ENCODE results near the gene ARHGEF19. TPM values are rescaled to one million over a fixed set of nuclear protein-coding genes. Genes with fewer than 3 reads are reported as not detected.

Gene ARHGEF19
- total and polyA plus RNA-seq, 2 experiments from 2014 or later = 21.0 to 24.8 TPM

DNA sequence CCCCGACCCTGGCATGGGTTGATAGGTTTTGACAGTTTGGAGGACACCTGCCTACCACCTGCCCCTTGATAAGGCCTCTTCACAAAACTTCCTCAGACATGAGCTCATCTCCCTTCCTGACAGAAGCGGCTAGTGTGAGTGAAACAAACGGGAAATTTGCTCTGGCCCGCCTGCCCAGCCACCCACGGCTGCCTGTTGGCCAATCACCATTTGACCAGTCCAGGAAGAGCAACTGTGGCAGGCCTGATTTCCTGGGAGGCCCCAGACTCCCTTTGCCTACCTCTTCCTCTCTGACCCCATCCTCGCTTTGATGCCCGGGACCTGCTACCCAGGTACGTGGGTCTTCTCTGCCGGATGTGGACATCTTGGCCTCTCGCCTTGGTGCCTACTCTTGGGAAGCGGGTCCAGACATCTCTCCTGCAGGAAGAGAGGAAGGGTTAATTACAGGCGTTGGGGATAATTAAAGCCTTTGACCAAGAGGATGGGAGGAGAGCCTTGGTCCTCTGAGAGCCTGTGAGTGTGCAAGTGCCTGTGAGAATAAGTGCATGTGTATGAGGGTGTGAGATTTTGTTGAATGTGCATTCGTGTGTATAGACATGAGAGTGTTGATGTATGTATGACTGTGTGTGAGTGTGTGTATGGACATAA lies 55.5 kb downstream of the ARHGEF19 start:
- Histone ChIP-seq H3K27me3 (no peaks in the 10 kb centered on the region), H3K4me2 (peak overlapping the region; percentile 97), H3K27ac (peak overlapping the region; percentile 95), H4K20me1 (ENCODE audit: insufficient read depth, poor library complexity, severe bottlenecking) (no peaks in the 10 kb centered on the region), H3K4me3 (no peak overlapping the region), H3K9me3 (ENCODE audit: low read depth) (no peaks in the 10 kb centered on the region), H3K4me1 (ENCODE audit: insufficient read depth) (peaks cover 37% of the 10 kb centered on the region), H3K36me3 (replicated peaks; ENCODE audit: insufficient read depth, low read depth) (no peaks in the 10 kb centered on the region), H3K79me2 (peaks cover 30% of the 10 kb centered on the region), H3K9me2 (replicated peaks; ENCODE audit: insufficient read depth) (no peaks in the 10 kb centered on the region), H2AFZ (no peak overlapping the region)
- TF ChIP-seq, protein P1, sequence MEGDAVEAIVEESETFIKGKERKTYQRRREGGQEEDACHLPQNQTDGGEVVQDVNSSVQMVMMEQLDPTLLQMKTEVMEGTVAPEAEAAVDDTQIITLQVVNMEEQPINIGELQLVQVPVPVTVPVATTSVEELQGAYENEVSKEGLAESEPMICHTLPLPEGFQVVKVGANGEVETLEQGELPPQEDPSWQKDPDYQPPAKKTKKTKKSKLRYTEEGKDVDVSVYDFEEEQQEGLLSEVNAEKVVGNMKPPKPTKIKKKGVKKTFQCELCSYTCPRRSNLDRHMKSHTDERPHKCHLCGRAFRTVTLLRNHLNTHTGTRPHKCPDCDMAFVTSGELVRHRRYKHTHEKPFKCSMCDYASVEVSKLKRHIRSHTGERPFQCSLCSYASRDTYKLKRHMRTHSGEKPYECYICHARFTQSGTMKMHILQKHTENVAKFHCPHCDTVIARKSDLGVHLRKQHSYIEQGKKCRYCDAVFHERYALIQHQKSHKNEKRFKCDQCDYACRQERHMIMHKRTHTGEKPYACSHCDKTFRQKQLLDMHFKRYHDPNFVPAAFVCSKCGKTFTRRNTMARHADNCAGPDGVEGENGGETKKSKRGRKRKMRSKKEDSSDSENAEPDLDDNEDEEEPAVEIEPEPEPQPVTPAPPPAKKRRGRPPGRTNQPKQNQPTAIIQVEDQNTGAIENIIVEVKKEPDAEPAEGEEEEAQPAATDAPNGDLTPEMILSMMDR (IDR thresholded peaks at IDR 0.05; ENCODE audit: poor library complexity) = no peak
- TF ChIP-seq EZH2 (IDR thresholded peaks at IDR 0.05; ENCODE audit: borderline replicate concordance) (no peak), EZH2phosphoT487 (IDR thresholded peaks at IDR 0.05; ENCODE audit: low read depth, severe bottlenecking, unreplicated experiment) (no peak)
- peak; percentile 51 for DNase-seq (ENCODE audit: low spot score)
- 85% methylated on average over 13 of the region's 13 CpGs for WGBS (ENCODE audit: low lambda C conversion rate, missing lambda C conversion rate)

DNA sequence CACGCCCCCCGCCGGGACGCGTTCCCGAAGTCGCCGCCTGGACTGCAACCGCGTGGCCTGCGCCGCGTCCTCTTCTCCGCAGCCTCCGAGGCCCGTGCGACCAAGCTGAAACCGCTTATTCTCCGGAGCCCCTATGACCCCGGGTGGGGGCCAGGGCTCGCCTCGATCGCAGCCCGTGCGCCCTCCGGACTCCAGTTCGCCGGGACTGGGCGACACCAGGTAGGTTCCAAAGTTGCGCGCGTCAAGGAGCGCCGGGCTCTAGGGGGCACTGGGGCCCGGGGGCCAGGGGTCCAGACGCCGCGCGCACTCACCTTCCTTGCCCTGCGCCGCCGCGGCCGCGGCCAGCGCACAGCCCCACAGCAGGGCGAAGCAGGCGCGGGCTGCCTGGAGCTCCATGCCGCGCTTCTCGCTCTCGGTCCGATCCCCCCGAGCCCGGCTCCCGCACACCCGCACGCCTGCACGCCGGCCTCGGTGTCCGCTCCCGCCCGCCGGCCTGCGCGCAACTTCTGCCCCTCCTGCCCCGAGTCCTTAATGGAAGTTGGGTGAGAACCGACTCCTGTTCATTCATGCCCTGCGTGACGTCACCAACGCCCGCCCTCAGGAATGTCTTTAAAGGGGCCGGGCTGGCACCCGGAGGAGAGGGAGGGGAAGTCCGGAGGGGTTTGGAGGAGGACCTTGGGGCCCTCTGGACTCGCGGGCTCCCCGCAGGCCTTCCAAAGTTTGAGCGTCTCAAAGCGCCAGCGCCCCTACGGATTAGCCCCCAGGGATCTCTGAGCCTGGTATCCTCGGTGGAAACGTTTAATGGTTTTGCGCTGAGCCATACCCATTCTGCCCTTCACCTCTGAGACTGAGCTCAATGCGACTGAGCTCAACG lies 56.7 kb downstream of the ARHGEF19 start, which contains the start of gene EPHA2:
TSS of gene EPHA2 (minus strand) at position 533 of the 874 bp plus-strand sequence. CDS start at position 396, 137 bp downstream.
- Histone ChIP-seq H3K79me2 (peaks cover 40% of the 10 kb centered on the region), H3K9me3 (ENCODE audit: low read depth) (no peaks in the 10 kb centered on the region), H3K9me2 (replicated peaks; ENCODE audit: insufficient read depth) (no peaks in the 10 kb centered on the region), H4K20me1 (ENCODE audit: insufficient read depth, poor library complexity, severe bottlenecking) (no peaks in the 10 kb centered on the region), H2AFZ (peak within 1 kb of the TSS; percentile 38), H3K4me2 (peak within 1 kb of the TSS; percentile 97), H3K4me3 (peak within 1 kb of the TSS; percentile 76), H3K27me3 (no peaks in the 10 kb centered on the region), H3K4me1 (ENCODE audit: insufficient read depth) (peaks cover 49% of the 10 kb centered on the region), H3K36me3 (replicated peaks; ENCODE audit: insufficient read depth, low read depth) (no peaks in the 10 kb centered on the region), H3K27ac (peak within 1 kb of the TSS; percentile 95)
- no peak for TF ChIP-seq EZH2phosphoT487 (IDR thresholded peaks at IDR 0.05; ENCODE audit: low read depth, severe bottlenecking, unreplicated experiment)
- WGBS (ENCODE audit: low lambda C conversion rate, missing lambda C conversion rate) = 2% methylated on average over 71 of the region's 89 CpGs
- peak; percentile 96 for DNase-seq (ENCODE audit: low spot score)

DNA sequence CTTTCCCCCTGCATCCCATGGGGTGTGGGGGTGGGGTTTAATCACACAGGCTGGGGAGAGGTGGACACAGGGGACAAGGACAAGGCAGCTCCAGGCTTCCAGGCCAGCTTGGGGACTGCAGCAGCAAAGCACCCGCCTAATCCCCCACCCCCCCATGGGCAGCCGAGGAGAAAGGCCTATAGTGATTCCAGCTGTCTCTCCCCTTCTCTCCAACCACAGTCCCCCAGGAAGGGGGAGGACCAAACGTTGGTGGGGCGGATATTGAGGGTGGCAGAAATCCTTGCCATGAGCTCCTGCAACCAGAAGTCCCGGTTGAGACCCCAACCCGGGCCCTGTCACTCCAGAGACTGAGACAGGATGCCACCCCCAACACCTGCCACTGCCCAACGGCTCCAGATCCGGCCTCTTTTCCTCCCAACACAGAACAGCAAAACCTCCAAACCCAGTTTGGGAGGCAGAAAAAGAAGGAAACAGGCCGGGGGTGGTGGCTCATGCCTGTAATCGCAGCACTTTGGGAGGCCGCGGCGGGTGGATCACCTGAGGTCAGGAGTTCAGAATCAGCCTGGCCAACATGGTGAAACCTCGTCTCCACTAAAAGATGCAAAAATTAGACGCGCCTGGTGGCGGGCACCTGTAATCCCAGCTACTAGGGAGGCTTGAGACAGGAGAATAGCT lies 58.3 kb downstream of the ARHGEF19 start:
- peak overlapping the region; percentile 76 for H3K4me3 ChIP-seq
- peaks cover 50% of the 10 kb centered on the region for H3K4me1 ChIP-seq (ENCODE audit: insufficient read depth)
- H4K20me1 ChIP-seq (ENCODE audit: insufficient read depth, poor library complexity, severe bottlenecking) = no peaks in the 10 kb centered on the region
- no peak overlapping the region for H2AFZ ChIP-seq
- TF ChIP-seq EZH2 (IDR thresholded peaks at IDR 0.05; ENCODE audit: borderline replicate concordance) (no peak), EZH2phosphoT487 (IDR thresholded peaks at IDR 0.05; ENCODE audit: low read depth, severe bottlenecking, unreplicated experiment) (no peak)
- TF ChIP-seq, protein P1 (IDR thresholded peaks at IDR 0.05; ENCODE audit: poor library complexity) = no peak
- no peaks in the 10 kb centered on the region for H3K9me3 ChIP-seq (ENCODE audit: low read depth)
- H3K9me2 ChIP-seq (replicated peaks; ENCODE audit: insufficient read depth) = no peaks in the 10 kb centered on the region
- no peaks in the 10 kb centered on the region for H3K27me3 ChIP-seq
- peak overlapping the region; percentile 97 for H3K4me2 ChIP-seq
- peaks cover 56% of the 10 kb centered on the region for H3K79me2 ChIP-seq
- no peak for DNase-seq (ENCODE audit: low spot score)
- H3K27ac ChIP-seq = peak overlapping the region; percentile 95
- 37% methylated on average over 14 of the region's 17 CpGs for WGBS (ENCODE audit: low lambda C conversion rate, missing lambda C conversion rate)
- no peaks in the 10 kb centered on the region for H3K36me3 ChIP-seq (replicated peaks; ENCODE audit: insufficient read depth, low read depth)
